ENCODE data around the gene KIF19.
"Not testable (repeated sequence)": the region's sequence is repeated elsewhere in the genome, so short reads cannot be mapped to it uniquely, and the experiment has no call there.

KIF19 gene

DNA sequence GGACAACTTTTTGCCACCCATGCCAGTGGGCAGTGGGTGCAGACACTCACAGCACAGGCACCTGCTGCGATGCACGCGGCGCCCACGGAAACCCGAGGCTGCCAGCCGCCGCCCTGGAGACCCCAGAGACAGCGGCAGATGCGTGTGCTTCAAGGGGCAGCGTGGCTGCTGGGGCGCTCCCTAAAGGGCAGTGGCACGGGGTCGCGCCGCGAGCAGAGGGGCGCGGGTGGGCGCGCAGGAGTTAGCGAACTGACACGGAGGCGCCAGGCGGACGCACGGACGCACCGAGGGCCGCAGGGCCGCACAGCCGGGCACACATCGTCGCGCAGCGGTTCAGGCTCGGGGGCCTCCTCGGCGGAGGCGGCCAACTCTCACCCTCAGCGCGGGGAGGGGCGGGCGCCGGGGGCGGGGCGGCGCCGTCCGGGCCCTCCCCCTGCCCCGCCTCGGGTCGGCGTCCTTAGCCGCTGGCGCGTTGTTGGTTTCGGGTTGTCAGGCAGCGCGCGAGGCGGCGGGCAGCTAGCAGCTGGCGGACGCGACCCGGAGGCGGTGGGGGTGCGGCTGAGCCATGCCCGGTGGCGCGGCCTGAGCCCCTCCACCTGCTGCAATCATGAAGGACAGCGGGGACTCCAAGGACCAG, at the start of gene KIF19:
Gene KIF19 (plus strand): TSS at position 484 of the 637 bp plus-strand sequence. CDS start 124 bp downstream, at position 608.
- peak; percentile 9 to 12 for DNase-seq (ENCODE audit: low read depth in 2 of 2)

- no peak for DNase-seq (ENCODE audit: low read depth in 2 of 2)
Measured at GRCh38 chr17:74276541-74277009, 49.5 kb upstream of the KIF19 start.

- DNase-seq (ENCODE audit: low read depth in 2 of 2) = no peak
Measured at GRCh38 chr17:74277935-74278334, 48.1 kb upstream of the KIF19 start.

GRCh38 chr17:74279617-74280016, 46.4 kb upstream of the KIF19 start:
- DNase-seq (ENCODE audit: low read depth in 2 of 2) = not testable (repeated sequence)

GRCh38 chr17:74280093-74280513, 45.9 kb upstream of the KIF19 start:
- DNase-seq (ENCODE audit: low read depth in 2 of 2) = peak in 1 of 2 donors; percentile 47

GRCh38 chr17:74281799-74282198, 44.2 kb upstream of the KIF19 start:
- DNase-seq (ENCODE audit: low read depth in 2 of 2) = no peak

DNA sequence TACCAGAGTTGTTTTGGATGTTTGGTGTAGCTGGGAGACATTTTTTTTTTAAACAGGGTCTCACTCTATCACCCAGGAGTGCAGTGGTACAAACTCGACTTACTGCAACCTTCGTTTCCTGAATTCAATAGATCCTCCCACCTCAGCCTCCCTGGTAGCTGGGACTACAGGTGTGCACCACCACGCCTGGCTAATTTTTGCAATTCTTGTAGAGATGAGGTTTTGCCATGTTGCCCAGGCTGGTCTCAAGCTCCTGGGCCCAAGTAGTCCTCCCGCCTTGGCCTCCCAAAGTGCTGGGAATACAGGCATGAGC, 43.8 kb upstream of the KIF19 start:
- not testable (repeated sequence) for DNase-seq (ENCODE audit: low read depth in 2 of 2)

GRCh38 chr17:74282587-74283370, 43.2 kb upstream of the KIF19 start:
- DNase-seq (ENCODE audit: low read depth in 2 of 2) = peak in 1 of 2 donors; percentile 35

GRCh38 chr17:74283371-74283673, 42.7 kb upstream of the KIF19 start:
- DNase-seq (ENCODE audit: low read depth in 2 of 2) = no peak

DNA sequence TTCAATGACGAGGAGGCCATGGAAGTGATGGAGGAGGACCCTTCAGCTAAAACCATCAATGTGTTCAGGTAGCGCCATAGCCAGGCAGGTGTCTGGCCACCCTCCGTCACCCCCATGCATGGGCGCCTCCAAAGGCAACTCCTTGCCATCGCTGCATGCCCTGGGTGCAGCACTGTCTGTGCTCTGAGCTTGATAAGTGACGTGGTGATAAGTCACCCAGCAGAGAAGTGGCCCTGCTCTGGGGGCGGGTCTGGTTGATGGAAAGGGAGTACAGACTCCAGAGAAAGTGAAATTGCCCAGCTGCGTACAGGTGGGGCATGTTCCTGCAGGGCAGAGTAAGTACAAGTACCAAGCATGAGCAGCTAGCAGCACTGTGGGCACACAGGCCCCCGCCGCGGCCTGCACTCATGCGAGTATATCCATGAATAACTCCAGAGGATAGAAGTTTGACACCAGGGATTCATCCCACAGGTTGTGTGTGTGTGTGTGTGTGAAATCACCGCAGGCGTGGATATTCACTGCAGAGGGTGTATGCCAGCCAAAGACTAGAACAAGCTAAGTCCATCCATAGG, 38.9 kb upstream of the KIF19 start:
- DNase-seq (ENCODE audit: low read depth in 2 of 2) = no peak

GRCh38 chr17:74288785-74289184, 37.2 kb upstream of the KIF19 start:
- DNase-seq (ENCODE audit: low read depth in 2 of 2) = no peak

DNA sequence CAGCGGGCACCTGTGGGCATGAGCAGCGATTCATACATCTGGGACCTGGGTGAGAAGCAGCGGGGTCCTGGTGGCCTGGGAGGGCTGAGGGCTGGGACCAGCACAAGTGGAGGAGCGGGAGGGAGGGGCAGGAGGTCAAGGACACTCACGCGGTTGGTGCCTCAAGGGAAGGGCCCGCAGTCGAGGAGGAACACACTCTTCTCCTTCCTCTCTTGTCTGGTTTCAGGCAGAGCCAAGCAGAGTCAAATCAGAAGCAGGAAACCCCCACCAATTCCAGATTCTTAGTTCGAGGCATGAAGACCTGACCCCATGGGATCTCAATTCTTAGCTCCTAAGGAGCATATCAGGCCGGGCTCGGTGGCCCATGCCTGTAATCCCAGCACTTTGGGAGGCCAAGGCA, 36.3 kb upstream of the KIF19 start:
- DNase-seq (ENCODE audit: low read depth in 2 of 2) = no peak

DNA sequence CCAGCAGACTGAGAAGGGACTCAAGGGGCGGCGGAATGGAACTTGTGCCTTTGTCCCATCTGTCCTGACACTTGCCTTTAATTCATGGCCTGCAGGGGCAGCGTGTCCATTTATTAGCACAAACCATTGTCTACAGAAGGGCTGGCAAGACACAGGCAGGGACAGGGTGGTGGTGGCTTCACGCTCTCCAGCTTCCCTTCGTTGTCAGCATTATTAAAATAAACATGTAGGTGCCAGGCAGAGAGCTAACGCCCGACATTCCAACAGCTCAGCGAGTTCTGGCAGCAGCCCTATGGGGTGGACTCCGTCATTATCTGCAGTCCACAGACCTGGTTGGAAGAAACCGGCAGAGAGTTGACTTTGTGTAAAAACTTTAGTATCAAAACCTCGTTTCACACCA, 35.7 kb upstream of the KIF19 start:
- DNase-seq (ENCODE audit: low read depth in 2 of 2) = no peak

DNA sequence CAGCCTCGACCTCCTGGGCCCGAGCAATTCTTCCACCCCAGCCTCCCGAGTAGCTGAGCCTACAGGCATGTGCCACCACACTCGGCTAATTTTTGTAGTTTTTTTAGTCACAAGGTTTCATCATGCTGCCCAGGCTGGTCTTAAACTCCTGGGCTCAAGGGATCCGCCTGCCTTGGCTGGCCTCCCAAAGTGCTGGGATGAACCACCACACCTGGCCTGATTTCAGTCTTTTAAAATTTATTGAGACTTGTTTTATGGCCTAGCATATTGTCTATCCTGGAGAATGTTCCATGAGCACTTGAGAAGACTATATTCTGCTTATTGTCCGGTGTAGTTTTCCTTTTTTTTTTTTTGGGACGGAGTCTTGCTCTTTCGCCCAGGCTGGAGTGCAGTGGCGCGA, 33.5 kb upstream of the KIF19 start:
- DNase-seq (ENCODE audit: low read depth in 2 of 2) = no peak

- no peak for DNase-seq (ENCODE audit: low read depth in 2 of 2)
Measured at GRCh38 chr17:74295625-74296547, 30.1 kb upstream of the KIF19 start.

- DNase-seq (ENCODE audit: low read depth in 2 of 2) = no peak
Measured at GRCh38 chr17:74296548-74296936, 29.5 kb upstream of the KIF19 start.

DNA sequence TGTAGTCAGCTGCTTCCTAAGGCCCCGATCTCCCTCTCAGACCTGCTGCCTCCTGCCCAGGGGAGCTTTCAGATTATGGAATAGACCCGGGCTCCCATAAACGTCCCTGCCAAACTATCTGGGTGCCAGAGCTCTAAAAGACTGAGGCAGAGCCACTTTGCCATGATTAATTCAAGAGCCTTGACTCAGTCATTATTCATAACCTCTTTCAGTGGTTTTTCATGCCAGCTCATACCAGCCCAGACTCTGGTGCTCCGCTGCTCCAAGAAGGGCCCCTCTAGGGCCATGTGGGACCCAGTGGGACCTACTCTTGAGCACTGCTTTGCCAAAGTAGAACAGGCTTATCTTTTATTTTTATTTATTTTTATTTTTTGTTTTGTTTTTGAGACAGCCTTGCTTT, 28.1 kb upstream of the KIF19 start:
- DNase-seq (ENCODE audit: low read depth in 2 of 2) = no peak

GRCh38 chr17:74298778-74299177, 27.2 kb upstream of the KIF19 start:
- DNase-seq (ENCODE audit: low read depth in 2 of 2) = no peak

GRCh38 chr17:74299226-74300009, 26.6 kb upstream of the KIF19 start:
- DNase-seq (ENCODE audit: low read depth in 2 of 2) = no peak

- DNase-seq (ENCODE audit: low read depth in 2 of 2) = no peak
Measured at GRCh38 chr17:74303305-74303704, 22.7 kb upstream of the KIF19 start.

- no peak for DNase-seq (ENCODE audit: low read depth in 2 of 2)
Measured at GRCh38 chr17:74304184-74304583, 21.8 kb upstream of the KIF19 start.
